ENCODE results near the gene ANTKMT. TPM values are rescaled to one million over a fixed set of nuclear protein-coding genes. Genes with fewer than 3 reads are reported as not detected.

Gene ANTKMT
- total RNA-seq, 1 donor from 2014 or later = 7.5 TPM

GRCh38 chr16:770411-770810, 49.5 kb downstream of the ANTKMT start:
- no peaks in the 10 kb centered on the region for H3K9me3 Mint-ChIP-seq
- TF ChIP-seq, protein P1, sequence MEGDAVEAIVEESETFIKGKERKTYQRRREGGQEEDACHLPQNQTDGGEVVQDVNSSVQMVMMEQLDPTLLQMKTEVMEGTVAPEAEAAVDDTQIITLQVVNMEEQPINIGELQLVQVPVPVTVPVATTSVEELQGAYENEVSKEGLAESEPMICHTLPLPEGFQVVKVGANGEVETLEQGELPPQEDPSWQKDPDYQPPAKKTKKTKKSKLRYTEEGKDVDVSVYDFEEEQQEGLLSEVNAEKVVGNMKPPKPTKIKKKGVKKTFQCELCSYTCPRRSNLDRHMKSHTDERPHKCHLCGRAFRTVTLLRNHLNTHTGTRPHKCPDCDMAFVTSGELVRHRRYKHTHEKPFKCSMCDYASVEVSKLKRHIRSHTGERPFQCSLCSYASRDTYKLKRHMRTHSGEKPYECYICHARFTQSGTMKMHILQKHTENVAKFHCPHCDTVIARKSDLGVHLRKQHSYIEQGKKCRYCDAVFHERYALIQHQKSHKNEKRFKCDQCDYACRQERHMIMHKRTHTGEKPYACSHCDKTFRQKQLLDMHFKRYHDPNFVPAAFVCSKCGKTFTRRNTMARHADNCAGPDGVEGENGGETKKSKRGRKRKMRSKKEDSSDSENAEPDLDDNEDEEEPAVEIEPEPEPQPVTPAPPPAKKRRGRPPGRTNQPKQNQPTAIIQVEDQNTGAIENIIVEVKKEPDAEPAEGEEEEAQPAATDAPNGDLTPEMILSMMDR (IDR thresholded peaks at IDR 0.05) = no peak
- H3K4me1 ChIP-seq = no peaks in the 10 kb centered on the region
- no peaks in the 10 kb centered on the region for H3K36me3 ChIP-seq
- H2AFZ ChIP-seq (replicated peaks) = no peak overlapping the region
- no peak overlapping the region for H3K9ac ChIP-seq
- H3K36me3 Mint-ChIP-seq = no peaks in the 10 kb centered on the region
- no peaks in the 10 kb centered on the region for H4K20me1 ChIP-seq (ENCODE audit: low read depth)
- H3K27me3 ChIP-seq = no peaks in the 10 kb centered on the region
- no peak overlapping the region for H3K4me3 Mint-ChIP-seq
- H3K27me3 Mint-ChIP-seq (ENCODE audit: insufficient read depth, low read depth) = peaks cover 5% of the 10 kb centered on the region
- H3K4me3 ChIP-seq = no peak overlapping the region
- no peak overlapping the region for H3K4me2 ChIP-seq
- peaks cover 2% of the 10 kb centered on the region for H3K4me1 Mint-ChIP-seq
- no peaks in the 10 kb centered on the region for H3K79me2 ChIP-seq (ENCODE audit: low read depth)
- H3F3A ChIP-seq (ENCODE audit: low read depth) = no peaks in the 10 kb centered on the region
- no peak overlapping the region for H3K27ac ChIP-seq
- H3K27ac Mint-ChIP-seq = no peak overlapping the region
- no peak for DNase-seq (ENCODE audit: low spot score)
- no peaks in the 10 kb centered on the region for H3K9me3 ChIP-seq (ENCODE audit: low read depth)

MicroRNAs encoded within 50 kb of the gene (microRNA counts, 767-probe panel; counts per million panel counts)
- 460 counts per million, percentile 90 among the panel's probes with 10 or more counts for microRNA hsa-miR-662

Small RNA genes within 50 kb of the gene (microRNA-seq; reads per million reads assigned to microRNA genes)
- not detected for gene MIR662

Small RNA genes within 50 kb of the gene (small RNA-seq; reads per million reads assigned to genes)
- not detected for gene MIR662

Other genes starting within 250 kb of the ANTKMT start
- 6.8 and 41.0 TPM in 2 replicates for gene CAPN15, start 193.4 kb upstream of the ANTKMT start, total RNA-seq (ENCODE audit: low replicate concordance)
- not detected in 2 replicates for gene PRR35, start 160.8 kb upstream of the ANTKMT start, total RNA-seq (ENCODE audit: low replicate concordance)
- gene NHLRC4, start 154.1 kb upstream of the ANTKMT start, total RNA-seq (ENCODE audit: low replicate concordance) = 0.28 TPM in 1 of 2 replicates, not detected in the other
- gene PIGQ, start 151.2 kb upstream of the ANTKMT start, total RNA-seq (ENCODE audit: low replicate concordance) = 16.1 and 60.7 TPM in 2 replicates
- gene RAB40C, start 131.1 kb upstream of the ANTKMT start, total RNA-seq (ENCODE audit: low replicate concordance) = 6.0 and 30.0 TPM in 2 replicates
- 5.9 and 22.5 TPM in 2 replicates for gene WFIKKN1, start 90.2 kb upstream of the ANTKMT start, total RNA-seq (ENCODE audit: low replicate concordance)
- gene METTL26, start 84.8 kb upstream of the ANTKMT start, total RNA-seq (ENCODE audit: low replicate concordance) = 46.0 and 125 TPM in 2 replicates
- gene MCRIP2, start 79.3 kb upstream of the ANTKMT start, total RNA-seq (ENCODE audit: low replicate concordance) = 1.5 and 4.7 TPM in 2 replicates
- 9.3 and 33.4 TPM in 2 replicates for gene WDR90, start 71.8 kb upstream of the ANTKMT start, total RNA-seq (ENCODE audit: low replicate concordance)
- 34.0 and 138 TPM in 2 replicates for gene RHOT2, start 53.0 kb upstream of the ANTKMT start, total RNA-seq (ENCODE audit: low replicate concordance)
- 0.28 and 5.3 TPM in 2 replicates for gene RHBDL1, start 45.5 kb upstream of the ANTKMT start, total RNA-seq (ENCODE audit: low replicate concordance)
- gene STUB1, start 40.7 kb upstream of the ANTKMT start, total RNA-seq (ENCODE audit: low replicate concordance) = 27.0 and 79.5 TPM in 2 replicates
- gene JMJD8, start 36.8 kb upstream of the ANTKMT start, total RNA-seq (ENCODE audit: low replicate concordance) = 32.1 and 54.8 TPM in 2 replicates
- gene WDR24, start 30.7 kb upstream of the ANTKMT start, total RNA-seq (ENCODE audit: low replicate concordance) = 3.5 and 12.5 TPM in 2 replicates
- 0.13 and 0.65 TPM in 2 replicates for gene FBXL16, start 15.3 kb upstream of the ANTKMT start, total RNA-seq (ENCODE audit: low replicate concordance)
- gene METRN, start 6.0 kb upstream of the ANTKMT start, total RNA-seq (ENCODE audit: low replicate concordance) = 24.3 and 110 TPM in 2 replicates
- gene CCDC78, start 5.3 kb downstream of the ANTKMT start, total RNA-seq (ENCODE audit: low replicate concordance) = 0.67 and 3.7 TPM in 2 replicates
- gene HAGHL, start 6.0 kb downstream of the ANTKMT start, total RNA-seq (ENCODE audit: low replicate concordance) = 1.0 and 5.4 TPM in 2 replicates
- 20.5 and 38.2 TPM in 2 replicates for gene CIAO3, start 19.9 kb downstream of the ANTKMT start, total RNA-seq (ENCODE audit: low replicate concordance)
- gene MSLN, start 39.6 kb downstream of the ANTKMT start, total RNA-seq (ENCODE audit: low replicate concordance) = 0.82 and 1.2 TPM in 2 replicates
- 5.6 and 22.7 TPM in 2 replicates for gene RPUSD1, start 67.2 kb downstream of the ANTKMT start, total RNA-seq (ENCODE audit: low replicate concordance)
- 35.6 and 124 TPM in 2 replicates for gene CHTF18, start 67.5 kb downstream of the ANTKMT start, total RNA-seq (ENCODE audit: low replicate concordance)
- gene GNG13, start 79.6 kb downstream of the ANTKMT start, total RNA-seq (ENCODE audit: low replicate concordance) = not detected in 2 replicates
- gene LMF1, start 249.8 kb downstream of the ANTKMT start, total RNA-seq (ENCODE audit: low replicate concordance) = 3.4 and 26.8 TPM in 2 replicates